HepG2 (cell line): ENCODE results near the gene TNPO3. TPM values are rescaled to one million over a fixed set of nuclear protein-coding genes. Genes with fewer than 3 reads are reported as not detected.
A peak's percentile ranks its signal among the peaks of the same experiment; 100 is the strongest.

Experiments
- ATAC-seq: fragments of 200-7000 bp; cut with Tn5 transposase; 3 replicates; pipeline ENCODE4 v1.9.1; 2020; ENCODE audit warnings: mild to moderate bottlenecking, moderate library complexity
- BruUV-seq: library from RNA; stranded (reverse); fragments of 400-500 nt; replicated peaks from 2 replicates; lab custom pipeline; 2021; lab: Mats Ljungman, UMichigan
- CTCF ChIA-PET: fragments of 300-600 bp; formaldehyde crosslinking; extraction: SDS; loops from one replicate; lab custom pipeline; 2021; ENCODE audit warnings: low total read pairs, inconsistent platforms, low intra/inter-chr PET ratio; lab: Yijun Ruan, JAX
- POLR2A ChIA-PET: fragments of 350-600 bp; sonication (Branson Sonifier 250); formaldehyde crosslinking; loops from one replicate; lab custom pipeline; 2020; ENCODE audit warnings: antibody characterized with exemption, inconsistent platforms; lab: Yijun Ruan, JAX
- DNase-seq: peaks from one replicate; pipeline ENCODE4 v3.0.0-alpha.2; 2015; ENCODE audit warnings: low spot score
- FAIRE-seq: peaks from 3 replicates; lab custom pipeline; 2011; peaks lifted over from hg19 to GRCh38; lab: Jason Lieb, UNC
- H2AFZ ChIP-seq: one replicate; pipeline ENCODE4 v1.6.1; 2011; ENCODE audit warnings: low read length, inconsistent platforms
- H3K27ac ChIP-seq: fragments of 300-600 bp; 3 replicates; pipeline ENCODE4 v1.8.0; 2011; ENCODE audit warnings: mixed run types, mild to moderate bottlenecking, mixed read lengths, low read length, inconsistent platforms; ENCODE audit not compliant: insufficient read depth; ENCODE audit errors: extremely low read length
- H3K27me3 ChIP-seq, 2 experiments: fragments of 200-600 bp in 1 of 2; 2 replicates in 1 of 2; 3 replicates in 1 of 2; pipeline versions ENCODE4 v1.6.0 to v1.8.0; 2011; ENCODE audit warnings: low read length in 2 of 2, mild to moderate bottlenecking in 2 of 2, moderate library complexity in 2 of 2, inconsistent platforms in 1 of 2; ENCODE audit not compliant: insufficient read depth in 2 of 2, control insufficient read depth in 1 of 2
- H3K36me3 ChIP-seq, 2 experiments: fragments of 200-600 bp in 1 of 2; replicated peaks in 1 of 2; 2 replicates in 1 of 2; 3 replicates in 1 of 2; pipeline versions ENCODE4 v1.5.1 to v1.8.0; 2011; ENCODE audit warnings: low read length in 2 of 2, inconsistent platforms in 1 of 2; ENCODE audit not compliant: insufficient read depth in 2 of 2, control insufficient read depth in 1 of 2
- H3K4me1 ChIP-seq: 2 replicates; pipeline ENCODE4 v1.5.1; 2012; ENCODE audit warnings: low read length, inconsistent platforms; ENCODE audit not compliant: insufficient read depth
- H3K4me2 ChIP-seq: 2 replicates; pipeline ENCODE4 v1.6.0; 2011; ENCODE audit warnings: low read depth, low read length, inconsistent platforms
- H3K4me3 ChIP-seq, 3 experiments: fragments of 200-600 bp in 1 of 3; sonication (generic), shearing (Covaris generic) in 1 of 3; replicated peaks in 1 of 3; 2 replicates each; pipeline ENCODE4 v1.5.1; 2011 to 2016; ENCODE audit warnings: low read length in 3 of 3, inconsistent platforms in 2 of 3, low read depth in 2 of 3, mild to moderate bottlenecking in 2 of 3, control low read depth in 1 of 3, mixed read lengths in 1 of 3; ENCODE audit not compliant: insufficient read depth in 1 of 3
- H3K79me2 ChIP-seq: one replicate; pipeline ENCODE4 v1.6.1; 2011; ENCODE audit warnings: low read length, inconsistent platforms; ENCODE audit not compliant: insufficient read depth
- H3K9ac ChIP-seq: 2 replicates; pipeline ENCODE4 v1.6.0; 2011; ENCODE audit warnings: mild to moderate bottlenecking, low read depth, low read length, inconsistent platforms; ENCODE audit not compliant: insufficient read depth
- H3K9me3 ChIP-seq: 2 replicates; pipeline ENCODE4 v1.5.1; 2012; ENCODE audit warnings: mild to moderate bottlenecking, low read length
- H4K20me1 ChIP-seq: 2 replicates; pipeline ENCODE4 v1.6.0; 2011; ENCODE audit warnings: inconsistent platforms, mild to moderate bottlenecking, low read length, moderate library complexity; ENCODE audit not compliant: insufficient read depth
- BHLHE40 ChIP-seq: IDR thresholded peaks from 2 replicates; pipeline ENCODE4 v1.6.1; 2011; ENCODE audit warnings: low read length, improper control_type of control experiment
- CTCF ChIP-seq: sonication (generic); formaldehyde crosslinking; IDR thresholded peaks from 2 replicates; pipeline ENCODE4 v1.5.0; 2020; ENCODE audit warnings: mild to moderate bottlenecking, missing genetic modification reagents, moderate library complexity
- REPIN1 ChIP-seq: sonication (generic); formaldehyde crosslinking; IDR thresholded peaks from 2 replicates; pipeline ENCODE4 v1.8.0; 2022; ENCODE audit warnings: missing genetic modification reagents, low read depth, mild to moderate bottlenecking, borderline replicate concordance
- SMC3 ChIP-seq: IDR thresholded peaks from 2 replicates; pipeline ENCODE4 v1.6.1; 2011; ENCODE audit warnings: low read length, improper control_type of control experiment
- STAG1 ChIP-seq: sonication (generic); formaldehyde crosslinking; IDR thresholded peaks from 2 replicates; pipeline ENCODE4 v1.4.0; 2020; ENCODE audit warnings: missing genetic modification reagents
- TEAD3 ChIP-seq: optimal IDR thresholded peaks from 2 replicates; pipeline ENCODE3; 2016; ENCODE audit warnings: borderline replicate concordance
- TFE3 ChIP-seq: IDR thresholded peaks from 2 replicates; pipeline ENCODE4 v1.6.1; 2016
- ZBTB42 ChIP-seq: sonication (generic); formaldehyde crosslinking; IDR thresholded peaks from 2 replicates; pipeline ENCODE4 v1.5.0; 2020; ENCODE audit warnings: mild to moderate bottlenecking, missing genetic modification reagents
- WGBS: methylation state at CpG from one replicate; pipeline ENCODE4 v1.1.6; 2017; ENCODE audit warnings: low lambda C conversion rate; 5-methylcytosine and 5-hydroxymethylcytosine counted together
- in situ Hi-C: cut with HindIII; loops from 2 replicates; pipeline ENCODE4 v1.10.0; 2017; ENCODE audit warnings: low pct_unique_long_range_greater_than_20kb; ENCODE audit not compliant: extremely low pct_ligation_motif_present
- intact Hi-C: fragments of 100-400 bp; cut with micrococcal nuclease; formaldehyde crosslinking; loops from one replicate; pipeline ENCODE4 v1.10.0; 2022; ENCODE audit not compliant: unreplicated experiment
- polyA plus RNA-seq, 8 experiments: library from polyadenylated mRNA; depleted of rRNA in 3 of 8; stranded (reverse) in 7 of 8; unstranded in 1 of 8; fragments of >200 nt; fragmentation: Illumina TruSeq in 4 of 8; extraction: Trizol in 4 of 8; gene quantifications; 2 replicates each; pipeline versions ENCODE4 v1.2.1 to v1.2.3, GENCODE V29; 2011 to 2016; ENCODE audit warnings: low read depth in 4 of 8, missing spikeins in 1 of 8, mixed read lengths in 1 of 8; ENCODE audit not compliant: insufficient read depth in 1 of 8
- small RNA-seq, 3 experiments: library from RNA; depleted of rRNA; stranded (forward); fragments of <200 nt; gene quantifications; one replicate each; pipeline ENCODE3, GENCODE V24; 2012; ENCODE audit warnings: low read depth in 2 of 3, low replicate concordance in 1 of 3; ENCODE audit not compliant: insufficient read length in 3 of 3, insufficient read depth in 2 of 3
- total RNA-seq, 5 experiments: library from RNA; depleted of rRNA; stranded (reverse); fragments of >200 nt; fragmentation: Illumina TruSeq; extraction: Trizol; gene quantifications; 2 replicates each; pipeline ENCODE4 v1.2.3, GENCODE V29; 2016; ENCODE audit warnings: low read depth in 1 of 5

Gene TNPO3
- total and polyA plus RNA-seq, 2 of the 13 experiments (the other 11 are each of a cell fraction or from before 2014, with no cell fraction given): 23.8 to 44.6 TPM

GRCh38 chr7:128904381-128905197, 150.3 kb downstream of the TNPO3 start:
- FAIRE-seq (peak; percentile 39), ATAC-seq (peak; percentile 64), DNase-seq (peak; percentile 52)
- no peak overlapping the region for H3K27ac ChIP-seq
- peaks cover 3% of the 10 kb centered on the region for H3K9me3 ChIP-seq
- no peak overlapping the region for H2AFZ ChIP-seq
- H3K79me2 ChIP-seq: no peaks in the 10 kb centered on the region
- BruUV-seq: no TSS peak
- H3K9ac ChIP-seq: no peak overlapping the region
- WGBS: 15% methylated on average over 8 of the region's 8 CpGs
- H3K4me3 ChIP-seq: no peak overlapping the region
- ChIA-PET POLR2A (no interaction called here), CTCF (interaction anchor here (1.4 to 3.1 kb wide), 2 partner anchors 43 to 187 kb away, joined by 8 to 27 read pairs; no protein-coding TSS in a partner anchor)
- peaks cover 0 to 19% of the 10 kb centered on the region in 2 experiments; a peak in 2 of 5 replicates for H3K27me3 ChIP-seq
- no peak overlapping the region for H3K4me2 ChIP-seq
- no peaks in the 10 kb centered on the region for H4K20me1 ChIP-seq
- H3K36me3 ChIP-seq: no peaks in the 10 kb centered on the region
- TF ChIP-seq STAG1 (CRISPR knock-in tag): peak; percentile 76
- TF ChIP-seq CTCF (CRISPR knock-in tag): peak; percentile 78
- no peak for TF ChIP-seq ZBTB42 (CRISPR knock-in tag)
- peak; percentile 6 for TF ChIP-seq TEAD3 (CRISPR knock-in tag)
- TF ChIP-seq SMC3: peak; percentile 53; the same call in 1 of the 2 replicates
- TF ChIP-seq TFE3: 0 out of 2 replicates have a peak, but pooled peaks have one; percentile 38
- TF ChIP-seq REPIN1: no peak
- peak; percentile 80 for TF ChIP-seq BHLHE40
- intact Hi-C loops (loop anchor here (1.0 to 2.0 kb wide), 2 partner anchors 32 to 187 kb away; partner anchors contain the start of gene IRF5), in situ Hi-C loops (loop anchor here (5.0 kb wide), 2 partner anchors 43 to 188 kb away; no protein-coding TSS in a partner anchor)
- peaks cover 6% of the 10 kb centered on the region for H3K4me1 ChIP-seq

Small RNAs within 50 kb of the gene (small RNA-seq; reads per million reads assigned to genes)
- 0 reads per million in 3 experiments for gene RN7SL306P

Other genes with a start within 250 kb of the TNPO3 start
- gene FLNC, start 224.7 kb downstream of the TNPO3 start, total RNA-seq (2016; rRNA removed; fragmentation: Illumina TruSeq; extraction: Trizol): 0.01 and 0.02 TPM in 2 replicates
- 0.01 TPM in 1 of 2 replicates, not detected in the other for gene FLNC, start 224.7 kb downstream of the TNPO3 start, polyA plus RNA-seq (2011; rRNA removed)
- 87.2 and 107 TPM in 2 replicates for gene ATP6V1F, start 192.3 kb downstream of the TNPO3 start, total RNA-seq (2016; rRNA removed; fragmentation: Illumina TruSeq; extraction: Trizol)
- gene ATP6V1F, start 192.3 kb downstream of the TNPO3 start, polyA plus RNA-seq (2011; rRNA removed): 132 and 144 TPM in 2 replicates
- gene KCP, start 144.4 kb downstream of the TNPO3 start, total RNA-seq (2016; rRNA removed; fragmentation: Illumina TruSeq; extraction: Trizol): 0.22 and 1.0 TPM in 2 replicates
- gene KCP, start 144.4 kb downstream of the TNPO3 start, polyA plus RNA-seq (2011; rRNA removed): 0.37 and 0.46 TPM in 2 replicates
- 2.0 and 2.9 TPM in 2 replicates for gene IRF5, start 117.2 kb downstream of the TNPO3 start, total RNA-seq (2016; rRNA removed; fragmentation: Illumina TruSeq; extraction: Trizol)
- gene IRF5, start 117.2 kb downstream of the TNPO3 start, polyA plus RNA-seq (2011; rRNA removed): 2.0 and 2.4 TPM in 2 replicates
- gene TSPAN33, start 89.6 kb upstream of the TNPO3 start, total RNA-seq (2016; rRNA removed; fragmentation: Illumina TruSeq; extraction: Trizol): 12.9 and 15.3 TPM in 2 replicates
- 16.5 and 18.2 TPM in 2 replicates for gene TSPAN33, start 89.6 kb upstream of the TNPO3 start, polyA plus RNA-seq (2011; rRNA removed)
- 22.1 and 32.3 TPM in 2 replicates for gene SMO, start 133.5 kb upstream of the TNPO3 start, total RNA-seq (2016; rRNA removed; fragmentation: Illumina TruSeq; extraction: Trizol)
- 23.8 and 30.7 TPM in 2 replicates for gene SMO, start 133.5 kb upstream of the TNPO3 start, polyA plus RNA-seq (2011; rRNA removed)
- 9.5 and 12.9 TPM in 2 replicates for gene AHCYL2, start 169.9 kb upstream of the TNPO3 start, total RNA-seq (2016; rRNA removed; fragmentation: Illumina TruSeq; extraction: Trizol)
- gene AHCYL2, start 169.9 kb upstream of the TNPO3 start, polyA plus RNA-seq (2011; rRNA removed): 12.5 and 14.7 TPM in 2 replicates